Hepatocyte (in vitro differentiated cells): ENCODE results near the gene MRPL27.

Experiments used
- EZH2 ChIP-seq: fragments of 200-600 bp; sonication (generic); IDR thresholded peaks from 2 replicates; pipeline ENCODE4 v1.6.1; 2016; ENCODE audit warnings: antibody characterized with exemption, mild to moderate bottlenecking, borderline replicate concordance
- TF ChIP-seq, protein P1 (sequence below): fragments of 200-600 bp; sonication (generic); IDR thresholded peaks from 2 replicates; pipeline ENCODE4 v1.5.1; 2016; ENCODE audit warnings: antibody characterized with exemption, mild to moderate bottlenecking; ENCODE audit not compliant: poor library complexity

DNA sequence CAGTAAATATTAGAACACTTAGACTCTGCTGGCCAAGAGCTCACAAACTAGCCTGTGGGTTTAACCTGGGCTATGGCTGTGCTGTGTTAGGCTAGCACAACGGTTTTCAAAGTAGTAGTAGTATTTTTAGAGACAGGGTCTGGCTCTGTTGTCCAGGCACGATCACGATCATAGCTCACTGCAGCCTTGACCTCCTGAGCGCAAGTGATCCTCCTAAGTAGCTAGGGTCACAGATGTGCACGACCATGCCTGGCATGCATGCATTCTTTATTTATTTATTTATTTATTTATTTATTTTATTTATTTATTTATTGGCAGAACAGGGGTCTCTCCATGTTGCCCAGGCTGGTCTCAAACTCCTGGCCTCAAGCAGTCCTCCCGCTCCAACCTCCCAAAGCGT, 10.3 kb downstream of the MRPL27 start:
- no peak for TF ChIP-seq EZH2
- TF ChIP-seq, protein P1, sequence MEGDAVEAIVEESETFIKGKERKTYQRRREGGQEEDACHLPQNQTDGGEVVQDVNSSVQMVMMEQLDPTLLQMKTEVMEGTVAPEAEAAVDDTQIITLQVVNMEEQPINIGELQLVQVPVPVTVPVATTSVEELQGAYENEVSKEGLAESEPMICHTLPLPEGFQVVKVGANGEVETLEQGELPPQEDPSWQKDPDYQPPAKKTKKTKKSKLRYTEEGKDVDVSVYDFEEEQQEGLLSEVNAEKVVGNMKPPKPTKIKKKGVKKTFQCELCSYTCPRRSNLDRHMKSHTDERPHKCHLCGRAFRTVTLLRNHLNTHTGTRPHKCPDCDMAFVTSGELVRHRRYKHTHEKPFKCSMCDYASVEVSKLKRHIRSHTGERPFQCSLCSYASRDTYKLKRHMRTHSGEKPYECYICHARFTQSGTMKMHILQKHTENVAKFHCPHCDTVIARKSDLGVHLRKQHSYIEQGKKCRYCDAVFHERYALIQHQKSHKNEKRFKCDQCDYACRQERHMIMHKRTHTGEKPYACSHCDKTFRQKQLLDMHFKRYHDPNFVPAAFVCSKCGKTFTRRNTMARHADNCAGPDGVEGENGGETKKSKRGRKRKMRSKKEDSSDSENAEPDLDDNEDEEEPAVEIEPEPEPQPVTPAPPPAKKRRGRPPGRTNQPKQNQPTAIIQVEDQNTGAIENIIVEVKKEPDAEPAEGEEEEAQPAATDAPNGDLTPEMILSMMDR = no peak
